Lower leg skin (tissue), 3 donors: ENCODE measurements around the gene SPPL2B.

ENCODE experiments used
- CTCF ChIP-seq, 3 donors: fragments of 450-650 bp; IDR thresholded peaks; one replicate each; pipeline ENCODE4 v1.5.1; 2016; ENCODE audit warnings: antibody characterized with exemption in 3 of 3, mild to moderate bottlenecking in 3 of 3, moderate library complexity in 2 of 3
- POLR2A ChIP-seq, 2 donors: fragments of 450-650 bp; IDR thresholded peaks; one replicate each; pipeline ENCODE4 v1.6.1; 2016 to 2017; ENCODE audit warnings: antibody characterized with exemption in 2 of 2, mild to moderate bottlenecking in 1 of 2, moderate library complexity in 1 of 2

GRCh38 chr19:2385053-2385721 is 56.7 kb downstream of the SPPL2B start:
- TF ChIP-seq CTCF (IDR thresholded peaks at IDR 0.05): no peak
- no peak for TF ChIP-seq POLR2A (IDR thresholded peaks at IDR 0.05)
